GM12864 (cell line): Measurements from ENCODE around the gene AQP1.

Experiments
- DNase-seq: peaks from one replicate; pipeline ENCODE4 v3.0.0-alpha.2; 2011; ENCODE audit warnings: low read depth
- H3K4me3 ChIP-seq: 2 replicates; pipeline ENCODE4 v1.5.1; 2011; ENCODE audit warnings: mild to moderate bottlenecking, low read depth, low read length, control low read depth
- CTCF ChIP-seq: IDR thresholded peaks from 2 replicates; pipeline ENCODE4 v1.5.1; 2011; ENCODE audit warnings: low read depth, mild to moderate bottlenecking, moderate library complexity, low read length, control low read depth, inconsistent platforms; ENCODE audit errors: missing control alignments

Gene AQP1

GRCh38 chr7:30934225-30934624 is 22.6 kb downstream of the AQP1 start:
- H3K4me3 ChIP-seq = no peak overlapping the region
- DNase-seq = no peak
- TF ChIP-seq CTCF = no peak

- no peak for TF ChIP-seq CTCF
- DNase-seq = no peak
- H3K4me3 ChIP-seq = no peak overlapping the region
These were observed 23.3 kb downstream of the AQP1 start for GRCh38 chr7:30934732-30935568.

- no peak overlapping the region for H3K4me3 ChIP-seq
- no peak for DNase-seq
- no peak for TF ChIP-seq CTCF
These were observed 23.9 kb downstream of the AQP1 start for GRCh38 chr7:30935569-30935877.

- no peak for DNase-seq
- H3K4me3 ChIP-seq = no peak overlapping the region
- no peak for TF ChIP-seq CTCF
These were observed 25.1 kb downstream of the AQP1 start for GRCh38 chr7:30936650-30937245.

GRCh38 chr7:30937416-30937815 is 25.8 kb downstream of the AQP1 start:
- no peak for TF ChIP-seq CTCF
- no peak for DNase-seq
- H3K4me3 ChIP-seq = no peak overlapping the region

- peak; percentile 99 for TF ChIP-seq CTCF
- peak; percentile 22 for DNase-seq
- no peak overlapping the region for H3K4me3 ChIP-seq
These were observed 27.0 kb downstream of the AQP1 start for GRCh38 chr7:30938435-30939316.
